GM13977 (cell line): Measurements from ENCODE around the gene CACNA1C.

Experiments used
- DNase-seq: peaks from one replicate; pipeline ENCODE4 v3.0.0; 2012; ENCODE audit warnings: low spot score
- CTCF ChIP-seq: IDR thresholded peaks from 2 replicates; pipeline ENCODE4 v1.5.1; 2012; ENCODE audit warnings: mild to moderate bottlenecking, control low read depth; ENCODE audit not compliant: insufficient read depth; ENCODE audit errors: extremely low read depth, missing control alignments
- in situ Hi-C: fragments of 300-500 bp; cut with MboI; formaldehyde crosslinking; loops from one replicate; pipeline ENCODE4 v1.12.0; 2022; ENCODE audit warnings: low sequenced_read_pairs, low pct_unique_long_range_greater_than_20kb, mixed read lengths, inconsistent platforms; ENCODE audit not compliant: unreplicated experiment

Gene CACNA1C

GRCh38 chr12:2417481-2418160 is 364.8 kb downstream of the CACNA1C start:
- in situ Hi-C loops: no loop called here
- no peak for DNase-seq
- no peak for TF ChIP-seq CTCF

DNA sequence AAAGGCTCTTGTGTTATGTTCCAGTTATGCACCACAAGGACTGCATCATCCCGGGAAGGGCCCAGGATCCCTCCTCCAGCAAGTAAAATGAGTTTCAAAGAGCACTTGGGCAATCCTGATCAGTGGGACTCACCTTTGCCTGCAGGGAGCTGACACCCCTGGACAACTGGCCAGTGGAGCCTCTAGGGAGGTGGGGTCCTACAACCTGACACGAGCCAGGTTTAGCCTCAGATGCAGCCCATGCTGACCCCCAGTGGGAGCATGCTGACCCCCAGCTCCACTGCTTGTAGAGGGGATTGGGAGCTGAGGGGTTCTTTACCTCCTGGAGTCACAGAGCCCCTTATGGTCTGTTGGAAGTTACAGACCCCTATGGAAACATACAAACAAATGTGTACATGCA is 365.8 kb downstream of the CACNA1C start:
- DNase-seq: no peak
- in situ Hi-C loops: no loop called here
- TF ChIP-seq CTCF: no peak

DNA sequence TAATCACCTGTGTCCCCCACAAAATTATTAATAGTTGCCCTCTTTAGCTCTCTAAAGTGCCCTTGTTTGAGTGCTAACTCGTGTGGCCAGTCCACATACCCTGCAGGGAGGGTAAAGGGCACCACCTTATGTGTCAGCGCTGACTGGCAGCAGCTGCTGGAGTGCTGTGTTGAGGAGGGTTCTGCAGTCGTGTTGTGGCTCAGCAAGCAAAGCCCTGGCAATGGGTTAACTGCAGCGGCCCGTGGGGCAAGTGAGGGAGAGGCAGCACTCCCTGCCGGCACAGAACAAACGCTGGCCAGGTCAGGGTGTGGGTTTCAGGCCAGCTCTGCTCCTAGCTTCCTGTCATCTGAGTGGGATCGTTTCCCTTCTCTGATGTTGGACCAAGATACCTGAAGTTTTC is 369.8 kb downstream of the CACNA1C start:
- no peak for TF ChIP-seq CTCF
- no peak for DNase-seq
- in situ Hi-C loops: no loop called here

DNA sequence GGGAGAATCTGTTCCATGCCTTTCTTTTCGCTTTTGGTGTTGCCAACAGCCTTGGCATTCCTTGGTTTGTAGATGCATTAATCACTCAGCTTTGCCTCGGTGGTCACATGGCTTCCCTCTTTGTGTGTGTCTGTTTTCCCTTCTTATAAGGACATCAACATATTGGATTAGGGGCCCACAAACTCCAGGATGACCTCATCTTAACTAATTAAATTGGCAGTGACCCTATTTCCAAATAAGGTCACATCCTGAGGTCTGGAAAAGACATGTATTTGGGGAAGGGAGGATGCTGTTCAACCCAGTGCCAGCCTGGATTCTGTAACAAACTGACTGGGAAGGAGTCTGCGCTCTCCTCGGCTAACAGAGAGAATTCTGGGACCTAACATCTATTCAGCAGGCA is 376.2 kb downstream of the CACNA1C start:
- DNase-seq: no peak
- in situ Hi-C loops: no loop called here
- TF ChIP-seq CTCF: no peak

DNA sequence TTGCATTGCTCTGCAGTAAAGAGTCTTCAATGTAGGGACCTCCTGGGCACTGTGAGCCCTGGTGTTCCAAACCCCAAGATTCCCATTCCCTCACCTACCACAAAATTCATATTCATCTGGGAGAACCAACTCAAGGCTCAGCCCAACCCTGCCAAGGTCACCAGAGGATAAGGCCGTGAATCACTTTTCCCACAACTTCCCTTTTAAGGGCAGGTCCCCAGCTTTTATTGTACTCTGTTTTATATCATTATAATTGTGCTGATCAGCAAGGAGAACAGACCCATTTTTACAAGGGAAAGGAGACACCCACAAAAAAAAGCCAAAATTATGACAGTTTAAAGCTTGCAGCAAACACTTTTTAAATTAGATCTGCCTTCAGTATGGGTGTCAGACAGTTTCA is 379.0 kb downstream of the CACNA1C start:
- DNase-seq: no peak
- in situ Hi-C loops: no loop called here
- TF ChIP-seq CTCF: no peak

- no peak for DNase-seq
- in situ Hi-C loops: no loop called here
- no peak for TF ChIP-seq CTCF
Observed at GRCh38 chr12:2432856-2433255, 380.1 kb downstream of the CACNA1C start.

- no peak for TF ChIP-seq CTCF
- in situ Hi-C loops: no loop called here
- no peak for DNase-seq
Observed at GRCh38 chr12:2435511-2435910, 382.7 kb downstream of the CACNA1C start.
